Activated CD4-positive, alpha-beta memory T cell treated with anti-CD3 and anti-CD28 coated beads for 36 hours (primary cell): Measurements from ENCODE around the gene TMEM178B. TPM values are rescaled to one million over a fixed set of nuclear protein-coding genes. Genes with fewer than 3 reads are reported as not detected.
A peak's percentile ranks its signal among the peaks of the same experiment; 100 is the strongest.

Experiments
- CTCF ChIA-PET: fragments of 350-600 bp; sonication (Branson Sonifier 250); formaldehyde crosslinking; loops from one replicate; lab custom pipeline; 2021; ENCODE audit warnings: antibody characterized with exemption, inconsistent platforms; lab: Charles Lee
- POLR2A ChIA-PET: fragments of 350-600 bp; sonication (Branson Sonifier 250); formaldehyde crosslinking; loops from one replicate; lab custom pipeline; 2021; ENCODE audit warnings: antibody characterized with exemption; lab: Charles Lee
- DNase-seq: peaks from one replicate; pipeline ENCODE4 v3.0.0-alpha.2; 2020
- H3K27ac Mint-ChIP-seq: one replicate; pipeline ENCODE4 v1.8.0; 2021; ENCODE audit warnings: mixed read lengths
- H3K27me3 Mint-ChIP-seq: one replicate; pipeline ENCODE4 v1.8.0; 2021; ENCODE audit warnings: mixed read lengths
- H3K36me3 Mint-ChIP-seq: one replicate; pipeline ENCODE4 v1.8.0; 2021; ENCODE audit warnings: mixed read lengths
- H3K4me1 Mint-ChIP-seq: one replicate; pipeline ENCODE4 v1.8.0; 2021; ENCODE audit warnings: low read depth, mixed read lengths
- H3K4me3 Mint-ChIP-seq: one replicate; pipeline ENCODE4 v1.8.0; 2021; ENCODE audit warnings: mild to moderate bottlenecking, mixed read lengths
- H3K9me3 Mint-ChIP-seq: one replicate; pipeline ENCODE4 v1.8.0; 2021; ENCODE audit warnings: mixed read lengths
- intact Hi-C: fragments of 100-400 bp; cut with micrococcal nuclease; formaldehyde crosslinking; loops from one replicate; pipeline ENCODE4 v1.15.1; 2023
- total RNA-seq, 2 experiments: library from RNA; stranded (reverse); gene quantifications; one replicate each; pipeline ENCODE4 v1.2.3, GENCODE V29; 2021

The TMEM178B gene
- total RNA-seq, 2 experiments from 2014 or later: 0.58 to 0.81 TPM

DNA sequence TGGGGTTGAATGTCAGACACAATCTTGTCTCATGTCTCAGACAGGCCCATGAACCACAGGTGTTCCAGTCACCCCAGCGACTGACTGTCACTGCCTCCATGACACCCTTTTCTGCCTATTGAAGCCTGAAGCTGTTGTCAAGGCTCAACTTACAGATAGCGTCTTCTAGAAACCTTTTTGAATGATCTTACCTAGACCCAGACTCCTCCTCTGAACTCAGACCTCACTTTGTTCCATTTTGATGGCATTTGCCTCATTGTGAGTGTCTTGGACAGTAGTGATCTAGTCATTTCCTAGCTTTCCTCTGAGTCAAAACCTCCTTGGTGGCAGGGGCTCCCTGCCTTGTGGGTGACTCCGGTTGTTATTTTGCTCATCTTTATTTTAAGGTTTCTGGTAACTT is 379.0 kb downstream of the TMEM178B start:
- Mint-ChIP-seq H3K4me1 (peaks cover 3% of the 10 kb centered on the region), H3K9me3 (no peaks in the 10 kb centered on the region), H3K4me3 (no peak overlapping the region), H3K27me3 (no peaks in the 10 kb centered on the region), H3K36me3 (no peaks in the 10 kb centered on the region), H3K27ac (no peak overlapping the region)
- ChIA-PET CTCF (no interaction called here), POLR2A (no interaction called here)
- intact Hi-C loops: no loop called here
- DNase-seq: peak; percentile 51

DNA sequence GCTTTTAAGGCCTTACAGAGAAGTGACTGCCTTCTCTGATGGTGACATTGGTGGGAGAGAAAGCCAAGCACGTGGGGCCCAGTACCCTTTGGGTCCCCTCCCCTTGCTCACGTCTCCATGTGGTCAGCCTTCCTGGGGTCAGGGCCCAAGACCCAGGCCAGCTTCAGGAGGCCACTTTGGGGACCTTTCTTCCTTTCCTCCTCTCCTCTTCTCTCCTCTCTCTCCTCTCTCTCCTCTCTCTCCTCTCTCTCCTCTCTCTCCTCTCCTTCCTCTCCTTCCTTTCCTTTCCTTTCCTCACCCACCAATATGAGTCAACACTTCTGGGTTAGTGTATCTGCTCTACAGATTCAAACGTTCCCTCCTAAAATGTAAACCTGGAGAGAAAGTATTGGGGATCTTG is 380.5 kb downstream of the TMEM178B start:
- no peak overlapping the region for H3K27ac Mint-ChIP-seq
- intact Hi-C loops: no loop called here

DNA sequence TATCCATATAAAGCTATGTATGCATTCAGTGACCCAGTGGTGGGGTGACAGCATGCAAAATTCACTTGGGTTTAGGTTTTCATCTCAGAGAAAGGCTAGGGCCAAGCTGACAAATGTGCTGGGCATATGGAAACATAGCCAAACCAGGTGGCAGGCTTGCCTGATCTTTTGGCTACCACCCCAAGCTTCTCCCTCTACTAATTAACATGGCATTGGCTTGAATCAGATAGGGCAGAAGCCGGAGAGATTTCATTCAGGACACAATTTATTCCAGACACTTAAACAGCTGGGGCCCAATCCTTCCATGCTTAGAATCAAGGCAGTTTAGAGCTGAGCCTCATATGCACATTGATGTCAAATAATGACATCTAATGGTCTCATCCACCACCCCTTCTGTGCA is 381.9 kb downstream of the TMEM178B start:
- no peak overlapping the region for H3K27ac Mint-ChIP-seq
- H3K36me3 Mint-ChIP-seq: no peaks in the 10 kb centered on the region
- H3K4me1 Mint-ChIP-seq: peaks cover 3% of the 10 kb centered on the region
- POLR2A ChIA-PET: no interaction called here
- intact Hi-C loops: no loop called here
- H3K27me3 Mint-ChIP-seq: no peaks in the 10 kb centered on the region
- H3K4me3 Mint-ChIP-seq: no peak overlapping the region
- DNase-seq: no peak
- CTCF ChIA-PET: no interaction called here
- H3K9me3 Mint-ChIP-seq: no peaks in the 10 kb centered on the region

More for the DNA sequence above, 380.5 kb downstream of the TMEM178B start:
- no peak for DNase-seq
- CTCF ChIA-PET: interaction anchor here (1.2 kb wide), 1 partner anchor 79 kb away, joined by 3 read pairs; no protein-coding TSS in a partner anchor
- Mint-ChIP-seq H3K36me3 (no peaks in the 10 kb centered on the region), H3K27me3 (no peaks in the 10 kb centered on the region), H3K4me3 (no peak overlapping the region), H3K4me1 (peaks cover 3% of the 10 kb centered on the region), H3K9me3 (no peaks in the 10 kb centered on the region)
- POLR2A ChIA-PET: no interaction called here

DNA sequence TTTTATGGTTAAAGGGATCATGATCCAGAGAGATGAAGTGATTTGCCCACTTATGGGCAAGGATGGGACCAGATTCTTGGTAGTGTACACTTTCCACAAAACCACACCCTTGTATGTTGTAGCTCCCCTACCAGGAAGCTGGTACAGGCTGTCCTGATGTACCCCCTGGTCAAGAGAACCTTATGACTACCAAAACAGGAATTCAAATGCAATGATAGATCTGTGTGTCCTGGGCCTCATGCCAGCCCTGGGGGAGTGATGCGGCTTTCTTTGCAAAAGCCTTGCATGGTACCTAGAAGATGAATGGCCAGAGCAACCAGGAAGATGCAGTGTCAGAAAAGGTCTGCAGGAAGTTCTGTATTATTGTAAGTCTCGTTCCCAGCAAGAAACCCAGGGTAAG is 382.4 kb downstream of the TMEM178B start:
- ChIA-PET CTCF (no interaction called here), POLR2A (no interaction called here)
- H3K9me3 Mint-ChIP-seq: no peaks in the 10 kb centered on the region
- intact Hi-C loops: no loop called here
- H3K27me3 Mint-ChIP-seq: no peaks in the 10 kb centered on the region
- H3K36me3 Mint-ChIP-seq: no peaks in the 10 kb centered on the region
- no peak overlapping the region for H3K27ac Mint-ChIP-seq
- no peak for DNase-seq
- no peak overlapping the region for H3K4me3 Mint-ChIP-seq
- peaks cover 3% of the 10 kb centered on the region for H3K4me1 Mint-ChIP-seq

DNA sequence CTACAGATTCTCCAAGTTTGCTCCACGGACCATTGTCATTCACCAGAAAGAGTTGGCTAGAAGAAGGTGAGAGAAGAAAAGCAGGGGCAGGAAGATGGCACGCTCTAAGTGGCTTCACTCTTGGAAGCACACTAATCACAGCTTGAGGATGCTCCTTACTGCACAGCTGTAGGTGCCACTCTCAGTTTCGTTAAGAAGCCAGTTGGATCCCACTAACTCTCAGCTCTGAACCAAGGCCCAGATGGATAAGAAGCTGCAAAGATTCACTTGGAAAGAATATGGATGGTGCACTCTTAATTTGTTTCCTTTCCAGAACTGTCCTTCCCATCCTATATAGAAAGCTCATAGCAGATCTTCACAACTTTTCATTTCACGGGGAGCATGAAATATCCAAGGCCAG is 382.8 kb downstream of the TMEM178B start:
- Mint-ChIP-seq H3K27ac (no peak overlapping the region), H3K9me3 (no peaks in the 10 kb centered on the region), H3K4me1 (peaks cover 3% of the 10 kb centered on the region), H3K27me3 (no peaks in the 10 kb centered on the region), H3K4me3 (no peak overlapping the region), H3K36me3 (no peaks in the 10 kb centered on the region)
- intact Hi-C loops: no loop called here
- CTCF ChIA-PET: no interaction called here
- POLR2A ChIA-PET: no interaction called here
- DNase-seq: no peak

DNA sequence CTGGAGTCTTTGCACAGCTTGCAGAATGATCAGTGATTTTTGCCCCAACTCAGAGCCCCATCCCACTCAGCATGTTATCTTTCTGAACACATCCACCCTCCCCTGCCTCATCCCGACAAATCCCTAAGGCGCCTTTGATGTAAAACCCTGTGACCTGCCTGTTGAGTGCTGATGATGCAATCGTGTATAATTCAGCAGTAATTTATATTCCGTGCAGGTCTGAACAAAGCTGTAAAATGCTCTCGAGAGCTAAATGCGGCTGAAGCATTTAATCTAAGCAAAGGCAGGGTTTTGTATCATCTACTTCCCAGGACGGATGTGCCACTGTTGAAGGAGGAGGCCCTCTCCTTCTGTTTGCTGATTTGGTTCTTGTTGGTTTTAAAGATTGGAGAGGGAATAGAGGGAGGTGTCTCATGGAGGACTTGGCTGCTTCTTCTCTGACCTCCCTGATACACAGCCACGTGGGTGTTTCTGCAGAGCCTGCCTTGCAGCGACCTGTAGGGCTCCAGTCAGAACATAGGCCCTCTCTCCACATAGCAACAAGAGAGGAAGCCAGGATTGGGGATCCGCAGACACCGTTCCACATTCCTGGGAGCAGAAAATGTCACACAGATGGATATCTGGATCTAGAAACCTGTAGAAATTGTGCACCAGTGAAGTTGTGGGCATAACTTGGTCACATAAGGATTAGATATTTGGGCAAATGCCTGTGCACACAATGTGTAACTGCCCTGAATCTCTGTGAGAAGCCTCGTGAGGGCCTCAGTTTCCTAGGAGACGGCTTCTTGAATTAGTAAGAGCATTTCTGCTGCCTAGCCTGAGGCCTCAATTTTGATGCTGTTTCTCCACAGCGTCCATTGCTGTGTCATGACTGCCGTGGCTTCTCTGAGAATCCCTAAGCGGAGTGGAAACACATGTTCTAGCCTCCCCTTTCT is 387.2 kb downstream of the TMEM178B start:
- intact Hi-C loops: no loop called here
- no peak for DNase-seq
- Mint-ChIP-seq H3K27me3 (peaks cover 4% of the 10 kb centered on the region), H3K9me3 (no peaks in the 10 kb centered on the region), H3K27ac (no peak overlapping the region), H3K4me3 (no peak overlapping the region), H3K36me3 (no peaks in the 10 kb centered on the region), H3K4me1 (no peaks in the 10 kb centered on the region)
- ChIA-PET POLR2A (no interaction called here), CTCF (no interaction called here)

DNA sequence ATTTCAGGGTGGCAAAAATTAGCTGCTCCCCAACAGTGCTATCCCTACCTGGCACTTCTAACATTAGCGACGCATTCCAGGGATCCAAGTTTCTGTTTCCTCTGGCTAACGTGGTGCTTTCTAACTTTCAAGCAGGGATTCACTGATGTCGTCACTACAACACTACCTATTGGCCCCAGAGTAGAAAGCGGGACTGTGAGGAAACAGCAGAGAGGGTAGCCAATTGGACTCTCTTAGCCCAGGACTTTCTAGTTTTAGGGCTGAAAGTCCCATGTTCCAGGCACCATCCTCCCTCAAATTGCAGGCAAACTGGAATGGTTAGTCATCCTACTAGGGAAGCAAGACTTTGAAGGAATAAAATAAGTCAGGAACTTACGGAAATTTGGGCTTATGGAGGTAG is 388.1 kb downstream of the TMEM178B start:
- POLR2A ChIA-PET: no interaction called here
- H3K27ac Mint-ChIP-seq: no peak overlapping the region
- no peaks in the 10 kb centered on the region for H3K9me3 Mint-ChIP-seq

DNA sequence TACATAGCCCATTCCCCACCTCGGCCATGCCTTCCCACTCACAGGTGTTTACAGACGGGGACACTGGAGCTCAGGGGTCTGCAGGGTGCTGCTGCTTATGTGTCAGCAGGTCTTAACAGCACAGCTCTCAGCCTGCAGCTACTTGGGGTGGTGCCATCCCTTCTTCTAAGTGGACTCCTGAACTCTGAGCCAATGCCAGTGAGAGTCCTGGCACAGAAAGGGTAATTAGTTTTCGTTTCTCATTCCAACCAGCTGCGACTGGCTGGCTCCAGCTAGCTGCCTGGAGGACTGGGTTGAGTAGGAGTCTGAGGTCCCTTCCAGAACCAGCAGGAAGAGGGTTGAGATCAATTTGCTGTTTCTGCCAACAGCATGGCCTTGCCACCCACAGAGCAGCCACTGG is 389.1 kb downstream of the TMEM178B start:
- Mint-ChIP-seq H3K4me1 (no peaks in the 10 kb centered on the region), H3K4me3 (no peak overlapping the region), H3K9me3 (no peaks in the 10 kb centered on the region), H3K36me3 (no peaks in the 10 kb centered on the region), H3K27ac (no peak overlapping the region), H3K27me3 (peaks cover 8% of the 10 kb centered on the region)
- ChIA-PET POLR2A (no interaction called here), CTCF (no interaction called here)
- intact Hi-C loops: no loop called here
- no peak for DNase-seq

More for the DNA sequence above, 388.1 kb downstream of the TMEM178B start:
- Mint-ChIP-seq H3K4me1 (no peaks in the 10 kb centered on the region), H3K27me3 (peaks cover 4% of the 10 kb centered on the region), H3K4me3 (no peak overlapping the region), H3K36me3 (no peaks in the 10 kb centered on the region)
- CTCF ChIA-PET: no interaction called here
- no peak for DNase-seq
- intact Hi-C loops: no loop called here

DNA sequence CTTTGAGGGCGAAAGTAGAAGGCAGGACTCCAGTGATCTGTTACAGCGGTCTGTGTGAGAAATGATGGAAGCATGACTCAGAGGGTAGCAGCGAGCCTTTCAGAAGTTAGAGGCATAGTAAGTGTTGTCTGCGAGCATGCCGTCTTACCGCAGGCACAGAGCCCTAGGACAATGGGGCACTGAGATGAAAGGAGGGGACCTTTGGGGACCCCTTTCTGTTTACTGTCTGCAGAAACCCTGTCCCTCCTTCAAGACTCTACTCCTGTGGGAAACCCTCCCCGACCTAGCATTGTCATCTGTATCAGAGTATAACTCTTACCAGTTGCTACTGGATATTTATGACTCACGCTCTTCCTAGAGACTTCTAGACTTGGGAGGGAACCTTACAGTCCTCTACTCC is 390.1 kb downstream of the TMEM178B start:
- no peak overlapping the region for H3K27ac Mint-ChIP-seq
- no peaks in the 10 kb centered on the region for H3K4me1 Mint-ChIP-seq
- H3K27me3 Mint-ChIP-seq: peaks cover 8% of the 10 kb centered on the region
- H3K4me3 Mint-ChIP-seq: no peak overlapping the region
- no peaks in the 10 kb centered on the region for H3K9me3 Mint-ChIP-seq
- no peaks in the 10 kb centered on the region for H3K36me3 Mint-ChIP-seq
- intact Hi-C loops: no loop called here
- DNase-seq: no peak
- POLR2A ChIA-PET: no interaction called here
- CTCF ChIA-PET: no interaction called here

DNA sequence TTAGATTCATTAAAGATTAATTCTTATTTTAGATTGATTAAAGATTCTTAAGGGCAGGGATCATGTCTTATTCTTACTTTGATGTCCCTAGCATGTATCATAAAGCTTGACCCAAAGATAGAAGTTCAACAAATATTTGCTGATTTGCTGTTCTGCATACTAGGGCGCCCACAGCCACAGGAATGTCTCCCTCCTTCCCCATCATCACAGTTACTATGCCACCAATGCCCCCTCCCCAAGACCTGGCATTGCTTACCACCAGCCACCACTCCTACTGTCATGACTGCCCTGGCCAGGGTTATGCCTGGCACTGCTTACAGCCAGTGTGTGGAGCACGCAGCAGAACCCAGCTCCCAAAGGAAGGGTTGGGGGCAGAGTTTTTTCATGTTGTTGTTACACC is 390.7 kb downstream of the TMEM178B start:
- Mint-ChIP-seq H3K4me3 (no peak overlapping the region), H3K36me3 (no peaks in the 10 kb centered on the region), H3K4me1 (no peaks in the 10 kb centered on the region), H3K9me3 (no peaks in the 10 kb centered on the region), H3K27me3 (peaks cover 8% of the 10 kb centered on the region), H3K27ac (no peak overlapping the region)
- ChIA-PET CTCF (no interaction called here), POLR2A (no interaction called here)
- no peak for DNase-seq
- intact Hi-C loops: no loop called here

DNA sequence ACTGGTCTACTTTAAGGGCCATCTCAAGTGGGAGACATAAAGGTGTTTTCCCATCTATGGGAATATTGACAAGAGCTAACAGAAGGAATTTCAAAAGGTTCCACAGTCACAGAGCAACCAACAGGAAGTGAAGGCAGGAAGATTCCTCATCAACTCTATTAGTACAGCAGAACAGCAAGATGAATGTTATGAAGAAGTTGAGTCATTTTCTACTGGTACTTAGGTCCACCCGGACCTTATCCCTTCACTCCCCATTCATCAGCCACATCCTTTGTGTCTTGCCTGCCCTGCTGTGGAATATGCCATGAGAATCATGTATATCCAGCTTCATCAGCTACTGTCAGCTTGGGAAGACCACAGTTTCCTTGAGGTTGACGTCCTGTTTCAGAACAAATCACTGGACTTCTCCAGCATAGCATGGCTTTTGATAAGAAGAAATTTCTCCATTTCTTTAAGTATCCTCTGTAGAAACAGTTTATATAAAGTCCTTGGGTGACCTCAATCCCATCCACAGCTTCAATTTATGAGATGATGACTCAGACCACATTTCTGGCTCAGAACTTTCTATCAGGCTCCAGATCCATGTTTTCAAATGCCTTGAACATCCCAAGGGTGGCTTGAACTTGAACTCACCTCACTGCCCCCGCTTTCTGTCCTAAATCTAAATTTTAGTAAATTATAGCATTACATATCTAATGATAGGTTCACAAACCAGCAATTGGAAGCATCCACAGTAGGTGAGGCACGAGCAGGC is 392.5 kb downstream of the TMEM178B start:
- peaks cover 11% of the 10 kb centered on the region for H3K27me3 Mint-ChIP-seq
- H3K9me3 Mint-ChIP-seq: no peaks in the 10 kb centered on the region
- DNase-seq: no peak
- no peak overlapping the region for H3K27ac Mint-ChIP-seq
- ChIA-PET CTCF (interaction anchor here (0.9 kb wide), 1 partner anchor 68 kb away, joined by 3 read pairs; no protein-coding TSS in a partner anchor), POLR2A (no interaction called here)
- H3K36me3 Mint-ChIP-seq: no peaks in the 10 kb centered on the region
- H3K4me1 Mint-ChIP-seq: no peaks in the 10 kb centered on the region
- no peak overlapping the region for H3K4me3 Mint-ChIP-seq
- intact Hi-C loops: no loop called here

DNA sequence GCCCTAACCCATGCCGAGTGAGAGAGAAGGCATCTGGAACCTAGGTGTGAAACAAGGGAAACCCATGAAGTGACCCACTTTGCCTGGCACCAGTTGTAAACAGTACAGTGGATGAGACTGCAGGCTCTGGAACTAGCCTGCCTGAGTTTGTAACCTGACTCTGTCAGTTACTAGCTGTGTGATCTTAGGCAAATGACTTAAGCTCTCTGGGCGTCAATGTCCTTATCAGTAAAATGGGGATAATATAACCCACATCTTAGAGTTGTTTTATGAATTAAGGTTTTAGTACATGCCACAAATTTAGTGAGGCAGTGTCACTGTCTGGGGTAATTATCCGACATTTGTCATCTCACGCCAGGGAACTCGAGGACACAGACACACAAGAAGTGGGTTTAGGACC is 394.5 kb downstream of the TMEM178B start:
- Mint-ChIP-seq H3K4me3 (no peak overlapping the region), H3K27ac (no peak overlapping the region), H3K4me1 (no peaks in the 10 kb centered on the region), H3K9me3 (no peaks in the 10 kb centered on the region), H3K27me3 (peaks cover 7% of the 10 kb centered on the region), H3K36me3 (no peaks in the 10 kb centered on the region)
- DNase-seq: no peak
- intact Hi-C loops: no loop called here
- POLR2A ChIA-PET: no interaction called here
- CTCF ChIA-PET: no interaction called here
